Hematopoietic multipotent progenitor cell treated with erythropoietin and hydrocortisone succinate and interleukin-3 and kit ligand, for 15 days (in vitro differentiated cells): Measurements from ENCODE around the gene ST3GAL2.
"Not testable (repeated sequence)": the region's sequence is repeated elsewhere in the genome, so short reads cannot be mapped to it uniquely, and the experiment has no call there.

Source experiments
- DNase-seq: peaks from one replicate; pipeline ENCODE4 v3.0.0-alpha.2; 2015; ENCODE audit warnings: low spot score

ST3GAL2 gene

DNA sequence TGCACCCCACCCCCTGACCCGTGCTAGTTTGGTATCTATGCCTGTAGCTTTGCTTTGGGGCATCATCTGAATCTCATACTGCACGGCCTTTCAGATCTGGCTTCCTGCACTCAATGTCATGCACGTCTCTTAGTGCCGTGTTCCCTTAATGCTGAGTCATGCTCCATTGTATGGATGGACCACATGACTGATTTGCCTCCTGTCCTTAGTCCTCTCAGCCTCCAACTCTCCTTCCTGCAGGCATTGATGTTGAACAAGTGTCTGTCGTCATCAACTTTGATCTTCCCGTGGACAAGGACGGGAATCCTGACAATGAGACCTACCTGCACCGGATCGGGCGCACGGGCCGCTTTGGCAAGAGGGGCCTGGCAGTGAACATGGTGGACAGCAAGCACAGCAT, 106.2 kb downstream of the ST3GAL2 start:
- not testable (repeated sequence) for DNase-seq

DNA sequence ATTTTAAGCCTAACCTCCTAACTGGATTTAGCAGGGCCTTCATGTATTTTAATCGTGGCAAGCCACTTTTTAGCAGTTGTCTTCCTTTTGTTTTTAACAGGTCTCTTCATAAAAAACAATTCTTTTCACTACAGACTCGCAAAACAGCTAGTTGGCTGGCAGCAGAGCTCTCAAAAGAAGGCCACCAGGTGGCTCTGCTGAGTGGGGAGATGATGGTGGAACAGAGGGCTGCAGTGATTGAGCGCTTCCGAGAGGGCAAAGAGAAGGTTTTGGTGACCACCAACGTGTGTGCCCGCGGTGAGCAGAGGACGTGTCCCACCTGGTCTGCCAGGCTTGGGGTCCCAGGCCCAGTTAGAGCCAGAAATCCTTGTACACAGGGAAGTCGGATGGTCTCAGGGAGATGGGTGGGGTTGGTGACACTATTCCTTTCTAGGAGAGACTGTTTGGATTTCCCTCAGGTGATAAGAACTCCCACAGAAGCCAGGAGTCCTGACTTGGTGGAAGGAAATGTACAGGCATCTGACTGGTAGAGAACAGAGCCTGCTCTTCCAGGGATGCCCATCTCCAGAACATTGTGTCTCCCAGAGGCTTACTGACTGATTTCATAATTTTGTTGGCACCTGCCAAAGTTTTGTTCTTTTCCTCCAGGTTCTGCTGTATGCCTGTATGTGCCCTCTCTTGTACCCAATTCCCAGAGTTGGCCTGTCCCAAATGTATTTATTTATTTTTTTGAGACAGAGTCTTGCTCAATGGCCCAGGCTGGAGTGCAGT, 107.1 kb downstream of the ST3GAL2 start:
- no peak for DNase-seq

- no peak for DNase-seq
These were observed 107.8 kb downstream of the ST3GAL2 start for GRCh38 chr16:70331091-70331490.
